ENCODE results near the gene MED14.

The MED14 gene

DNA sequence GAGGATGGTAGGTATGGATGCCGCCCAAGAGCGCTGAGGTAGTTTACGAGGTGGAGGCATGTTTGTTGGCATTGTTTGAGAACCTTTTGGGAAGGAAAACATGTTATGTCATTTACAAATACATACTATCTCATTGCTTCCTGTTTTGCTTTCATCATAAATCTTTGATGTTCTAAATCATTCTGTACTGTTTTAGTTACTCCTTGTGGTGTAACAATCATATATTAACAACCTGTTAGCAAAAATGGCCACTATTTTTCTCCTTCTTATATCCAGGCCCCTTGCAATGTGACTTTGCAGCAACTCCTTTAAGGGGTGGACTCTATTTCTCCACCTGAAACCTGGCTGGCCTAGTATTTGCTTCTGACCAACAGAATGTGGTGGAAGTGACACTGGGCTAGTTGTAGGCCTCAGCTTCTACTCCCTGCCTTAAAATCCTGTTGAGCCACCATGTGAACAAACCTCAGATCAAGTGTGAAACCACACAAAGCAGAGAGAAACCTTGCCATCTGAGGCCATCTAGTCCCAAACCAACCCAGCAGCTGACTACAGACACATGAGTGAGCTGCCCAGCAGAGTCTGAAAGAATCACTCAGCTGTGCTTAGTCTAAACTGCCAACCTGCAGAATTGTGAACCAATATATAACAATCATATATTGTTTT, 72.1 kb downstream of the MED14 start:
- no peak for DNase-seq

DNA sequence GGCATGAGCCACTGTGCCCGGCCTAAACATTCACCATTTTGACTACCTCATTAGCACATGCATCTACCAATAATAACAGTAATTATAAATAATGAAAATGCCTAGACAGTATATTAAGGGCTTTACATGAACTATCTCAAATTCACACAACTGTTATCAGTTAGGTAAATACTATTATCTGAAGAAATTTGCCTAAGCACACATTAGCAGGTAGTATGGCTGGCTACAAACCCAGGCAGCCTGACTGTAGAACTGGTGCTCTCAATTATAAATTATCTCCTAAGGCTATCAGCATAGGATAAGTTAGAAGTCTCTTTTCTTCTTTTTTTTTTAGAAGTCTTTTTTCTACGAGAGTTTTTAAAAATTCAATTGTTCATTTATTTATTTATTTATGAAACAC, 73.9 kb downstream of the MED14 start:
- DNase-seq: no peak

DNA sequence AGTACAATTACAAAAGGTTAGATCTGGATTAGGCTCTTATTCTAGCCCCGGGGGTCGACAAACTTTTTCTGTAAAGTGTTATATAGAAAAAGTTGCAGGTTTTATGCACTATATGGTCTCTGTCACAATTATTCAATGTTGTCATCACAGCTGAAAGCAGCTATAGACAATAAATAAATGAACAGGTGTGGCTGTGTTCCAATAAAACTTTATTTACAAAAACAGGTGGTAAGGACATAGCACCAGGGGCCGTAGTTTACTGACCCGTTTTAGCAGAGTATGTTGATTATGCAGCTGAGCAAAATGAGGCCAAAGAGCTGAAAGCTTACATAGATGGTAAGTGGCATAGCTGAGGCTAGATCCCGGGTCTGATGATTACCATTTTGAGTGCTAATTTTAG, 75.0 kb downstream of the MED14 start:
- no peak for DNase-seq

DNA sequence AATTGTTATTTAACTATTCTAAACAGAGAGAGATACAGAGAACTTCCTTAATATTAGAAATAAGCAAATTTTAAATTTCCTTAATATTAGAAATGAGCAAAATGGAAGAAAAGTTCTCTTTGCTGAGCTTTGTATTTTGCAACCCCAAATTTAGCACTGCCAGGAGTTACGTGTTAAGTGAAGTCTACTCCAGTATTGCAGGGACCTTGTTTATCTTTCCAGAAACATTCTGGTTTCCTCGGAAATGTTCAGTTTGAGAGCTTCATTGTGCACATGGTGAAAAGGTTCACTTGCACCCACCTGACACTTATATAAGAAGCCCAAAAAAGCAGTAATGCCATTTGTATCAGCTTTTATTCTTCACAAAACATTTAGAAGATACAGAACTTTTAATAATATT, 81.8 kb downstream of the MED14 start:
- DNase-seq: no peak

DNA sequence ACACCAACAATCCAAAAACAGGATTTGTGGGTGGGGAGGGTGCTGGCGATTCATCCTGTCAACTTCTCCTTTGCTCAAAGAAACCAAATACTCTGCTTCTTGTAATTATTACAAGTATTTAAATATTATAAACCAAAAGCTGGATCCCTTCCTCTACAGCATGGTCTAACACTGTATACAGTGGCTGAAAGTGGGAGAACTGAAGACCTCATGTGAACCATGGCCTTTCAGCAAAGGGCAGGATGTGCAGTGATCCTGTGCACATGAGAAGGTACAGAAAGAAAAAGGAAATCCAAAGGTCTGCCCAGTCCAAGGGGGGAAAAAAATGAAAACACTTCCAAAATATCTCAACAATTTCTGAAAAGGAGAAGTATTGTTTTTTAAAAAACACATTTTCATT, 82.7 kb downstream of the MED14 start:
- DNase-seq: no peak

DNA sequence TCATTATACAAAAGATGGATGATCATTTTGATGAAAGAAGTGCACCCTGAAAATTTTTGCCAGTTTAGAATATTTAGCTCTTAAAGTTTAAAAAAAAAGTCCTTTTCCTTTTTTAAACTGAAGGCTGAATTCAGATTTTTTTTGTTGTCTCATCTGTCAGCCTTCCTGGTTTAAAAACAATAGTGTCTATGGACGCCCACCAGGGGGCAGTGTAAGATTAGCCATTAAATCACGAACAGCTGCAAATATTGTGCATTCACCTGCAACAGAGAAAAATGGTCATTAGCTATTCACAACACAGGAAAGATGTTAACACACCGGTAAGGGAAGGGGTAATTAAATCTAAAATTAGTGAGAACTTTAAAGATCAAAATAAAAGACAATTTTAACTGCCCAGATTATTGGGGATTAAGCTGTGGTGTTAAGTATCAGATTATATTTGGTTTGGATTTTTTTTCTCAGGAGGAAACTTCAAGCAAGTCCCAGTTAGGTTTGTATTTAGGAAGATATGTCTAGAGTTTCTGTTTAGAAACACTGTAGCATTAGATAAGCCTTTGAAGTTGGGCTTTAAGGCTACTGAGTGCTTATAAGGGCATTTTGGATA, 83.6 kb downstream of the MED14 start:
- DNase-seq: no peak

DNA sequence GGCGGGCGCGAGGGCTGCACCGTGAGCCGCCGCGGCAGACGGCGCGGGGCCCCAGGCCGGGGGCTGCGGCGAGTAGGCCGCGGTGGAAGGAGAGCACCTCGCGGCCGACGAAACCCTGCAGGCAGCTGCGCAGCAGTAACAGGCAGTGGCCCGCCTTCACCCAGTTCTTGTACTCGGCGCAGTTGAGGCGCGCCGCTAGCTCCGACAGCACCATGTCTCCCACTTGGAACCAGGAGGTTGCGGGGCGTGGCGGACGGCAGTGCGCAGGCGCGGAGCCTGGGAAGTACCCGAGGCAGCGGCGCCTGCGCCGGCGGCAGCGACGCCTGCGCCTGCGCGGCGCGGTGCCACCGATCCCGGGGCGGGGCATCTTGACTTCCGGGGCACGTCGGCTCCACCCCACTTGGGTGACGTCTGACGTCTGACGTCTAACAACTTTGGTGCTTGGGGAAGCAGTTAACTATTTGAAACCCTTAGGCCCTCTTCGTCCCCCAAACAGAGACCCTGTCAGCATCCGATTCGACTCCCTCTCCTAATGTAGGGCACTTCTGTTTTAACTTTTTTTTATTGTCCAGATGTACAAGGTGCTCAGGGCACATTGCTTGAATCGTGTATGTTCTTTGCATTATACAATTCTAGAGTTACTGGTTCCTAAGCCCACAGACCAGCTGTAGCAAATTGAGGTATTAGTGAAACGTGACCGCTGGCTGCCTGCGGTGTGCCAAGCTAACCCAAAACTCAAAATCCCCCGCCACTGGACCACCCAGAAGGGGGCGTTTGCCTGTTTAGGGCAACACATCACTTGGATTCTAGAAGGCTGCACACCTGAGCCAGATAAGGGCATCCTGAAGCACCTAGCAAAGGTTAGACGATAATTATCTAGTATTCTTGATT, 87.8 kb downstream of the MED14 start, which contains the start of gene CXorf38:
CXorf38 (minus strand) TSS at position 255 of the 891 bp plus-strand sequence; CDS start at position 214, 41 bp downstream.
- DNase-seq: peak; percentile 93

DNA sequence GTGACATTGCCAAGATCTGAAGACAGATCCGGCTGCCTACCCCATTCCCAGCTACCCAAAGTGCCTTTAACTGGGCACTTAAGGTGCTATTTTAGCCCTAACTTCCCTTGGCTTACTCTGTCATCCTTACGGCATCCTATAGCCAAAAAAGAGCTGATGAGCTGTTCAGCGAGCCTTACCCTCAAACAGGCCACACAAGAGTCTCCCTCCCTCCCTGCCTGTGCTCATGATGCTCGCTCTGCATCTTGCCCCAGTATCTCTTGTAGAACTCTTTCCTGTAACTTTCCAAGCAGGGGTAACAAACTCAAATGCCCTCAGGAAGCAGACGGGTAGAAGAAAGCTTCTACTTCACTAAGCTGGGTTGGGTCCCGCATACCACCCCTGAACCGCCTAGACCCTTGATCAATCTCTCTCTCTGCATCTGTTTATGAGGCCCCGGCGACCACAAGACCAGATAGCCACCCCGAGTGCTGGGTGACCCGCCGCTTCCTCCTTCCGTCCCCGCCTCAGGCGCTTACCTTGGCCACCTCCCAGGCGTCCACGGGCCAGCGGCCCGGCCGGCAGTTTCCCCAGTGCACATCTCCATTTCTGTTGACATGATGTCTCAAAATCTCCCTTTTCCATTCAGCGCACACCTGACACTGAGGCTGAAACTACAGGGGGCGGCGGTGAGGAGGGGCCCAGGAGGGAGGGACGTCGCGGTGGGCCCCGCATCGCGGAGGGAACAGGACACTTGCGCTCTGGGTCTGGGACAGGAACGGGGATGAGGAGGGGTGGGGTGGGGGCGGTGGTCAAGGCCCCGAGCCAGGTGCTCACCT, 88.6 kb downstream of the MED14 start:
- peak; percentile 34 for DNase-seq

DNA sequence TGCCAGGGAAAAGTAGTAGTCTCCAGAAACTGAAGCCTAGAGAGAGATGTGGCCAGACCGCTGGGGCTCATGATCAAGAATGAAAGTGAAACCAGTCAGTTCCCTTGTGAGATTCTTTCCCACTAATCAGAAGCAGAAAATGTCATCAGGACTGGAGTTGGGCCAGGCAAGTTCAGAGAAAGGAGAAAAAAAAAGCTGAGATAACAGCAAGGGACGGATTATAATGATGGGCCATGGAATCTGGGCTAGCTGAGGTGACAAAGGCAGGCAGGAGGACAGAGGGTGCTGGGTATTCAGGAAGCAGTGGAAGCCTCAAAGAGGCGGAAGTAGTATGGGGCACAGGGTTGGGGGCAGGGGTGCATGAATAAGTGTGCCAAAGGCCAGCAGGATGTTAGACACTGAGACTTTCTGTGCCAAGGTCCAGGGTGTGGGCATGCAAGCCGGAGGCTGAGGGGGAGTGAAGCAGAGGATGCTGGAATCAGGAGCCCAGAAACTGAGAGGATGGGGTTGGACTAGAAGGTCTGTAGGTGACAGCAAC, 90.5 kb downstream of the MED14 start:
- no peak for DNase-seq

DNA sequence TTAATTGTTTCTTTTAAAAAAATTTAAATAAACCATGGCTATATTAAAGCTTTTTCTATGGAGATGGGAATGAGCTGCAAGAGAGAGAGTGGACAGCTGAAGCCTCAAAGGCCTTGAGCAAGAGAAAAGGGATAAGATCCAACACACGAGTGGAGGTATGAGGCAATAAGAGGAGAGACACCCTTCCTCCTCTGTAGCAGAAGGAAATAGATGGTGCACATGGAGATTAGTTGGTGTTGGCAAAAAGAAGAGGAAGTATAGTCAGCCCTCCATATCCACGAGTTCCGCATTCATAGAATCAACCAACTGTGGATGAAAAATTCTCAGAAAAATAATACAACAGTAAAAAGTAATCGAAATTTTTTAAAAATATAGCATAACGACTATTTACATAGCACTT, 91.2 kb downstream of the MED14 start:
- DNase-seq: no peak

DNA sequence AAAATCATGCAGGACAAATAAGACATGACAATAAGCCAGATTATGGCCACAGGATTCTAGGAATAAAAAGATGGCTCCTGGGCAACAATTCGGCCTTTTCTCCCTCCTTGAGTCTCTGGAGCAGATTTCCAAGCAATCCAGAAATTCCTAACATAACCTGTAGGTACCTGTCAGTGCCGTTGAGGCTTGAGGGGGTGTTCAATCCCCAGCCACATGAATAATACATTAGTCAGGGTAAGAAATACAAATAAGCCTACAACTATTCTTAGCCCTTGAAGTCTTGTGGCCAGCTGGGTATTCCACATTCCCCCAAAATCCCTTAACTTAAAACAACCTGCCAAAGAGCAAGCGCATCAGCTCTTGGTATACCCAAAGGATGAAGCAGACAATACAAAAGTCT, 97.7 kb downstream of the MED14 start:
- no peak for DNase-seq

DNA sequence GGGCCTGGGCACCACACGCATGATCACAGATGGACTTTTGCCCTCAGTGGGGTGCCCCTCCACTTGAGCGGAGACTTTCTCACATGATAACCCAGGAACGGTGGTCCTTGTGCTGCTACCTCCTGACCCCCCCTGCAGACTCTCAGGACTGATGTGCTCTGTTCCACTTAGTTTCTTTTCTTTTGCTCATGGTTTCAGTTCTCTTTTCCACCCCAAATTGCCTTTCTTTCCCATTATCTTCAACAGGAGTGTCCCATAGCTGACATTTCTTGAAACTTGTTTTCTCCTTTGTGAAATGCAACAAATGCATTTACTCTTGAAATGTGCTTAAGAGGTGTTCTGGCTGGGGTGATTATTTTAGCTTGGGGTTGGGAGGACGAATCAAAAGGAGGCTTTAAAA, 103.1 kb downstream of the MED14 start:
- DNase-seq: no peak

DNA sequence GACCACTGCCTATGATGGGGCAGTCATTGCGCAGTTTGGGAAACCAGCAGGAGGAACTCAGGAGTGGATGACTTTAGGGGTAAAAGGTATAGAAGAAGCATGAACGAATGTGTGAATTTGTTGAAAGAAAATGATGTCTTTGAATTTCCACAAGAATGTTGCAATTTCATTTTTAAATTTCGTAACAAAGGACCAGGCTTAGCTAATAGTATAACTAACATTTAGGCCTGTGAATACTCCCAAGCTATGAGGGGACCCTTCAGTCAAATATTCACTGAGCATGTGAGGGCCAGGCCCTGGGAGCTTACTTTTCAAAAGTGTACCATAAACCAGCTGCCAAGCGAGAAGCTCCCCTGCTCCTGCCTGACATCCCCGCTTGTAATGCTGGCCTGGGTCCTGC, 106.8 kb downstream of the MED14 start:
- no peak for DNase-seq

DNA sequence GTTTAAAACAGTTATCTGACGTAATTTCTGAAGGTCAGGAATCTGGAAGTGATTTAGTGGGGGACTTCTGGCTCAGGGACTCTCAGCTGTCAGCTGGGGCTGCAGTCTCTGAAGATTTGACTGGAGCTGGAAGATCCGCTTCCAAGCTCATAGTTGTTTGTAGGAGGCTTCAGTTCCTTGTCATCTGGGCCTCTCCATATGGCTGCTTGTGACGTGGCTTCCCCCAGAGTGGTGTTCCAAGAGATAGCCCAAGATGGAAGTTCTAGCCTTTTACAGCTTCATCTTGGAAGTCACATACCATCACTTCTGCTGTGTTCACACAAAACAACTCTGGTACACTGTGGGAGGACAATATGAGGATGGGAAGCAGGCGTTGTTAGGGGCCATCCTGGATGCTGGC, 110.0 kb downstream of the MED14 start:
- DNase-seq: no peak

DNA sequence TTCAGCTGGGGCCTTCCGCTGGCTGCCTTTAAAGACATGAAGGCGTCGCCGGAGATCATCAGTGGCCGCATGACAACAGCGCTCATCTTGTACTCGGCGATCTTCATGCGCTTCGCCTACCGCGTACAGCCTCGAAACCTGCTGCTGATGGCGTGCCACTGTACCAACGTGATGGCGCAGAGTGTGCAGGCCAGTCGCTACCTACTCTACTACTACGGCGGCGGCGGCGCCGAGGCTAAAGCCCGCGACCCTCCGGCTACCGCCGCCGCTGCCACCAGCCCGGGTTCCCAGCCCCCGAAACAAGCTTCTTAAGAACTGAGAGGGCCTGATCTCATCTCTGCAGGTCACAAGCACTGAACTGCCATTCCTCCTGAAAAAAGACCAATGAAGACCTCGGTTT, 111.7 kb downstream of the MED14 start:
- no peak for DNase-seq

DNA sequence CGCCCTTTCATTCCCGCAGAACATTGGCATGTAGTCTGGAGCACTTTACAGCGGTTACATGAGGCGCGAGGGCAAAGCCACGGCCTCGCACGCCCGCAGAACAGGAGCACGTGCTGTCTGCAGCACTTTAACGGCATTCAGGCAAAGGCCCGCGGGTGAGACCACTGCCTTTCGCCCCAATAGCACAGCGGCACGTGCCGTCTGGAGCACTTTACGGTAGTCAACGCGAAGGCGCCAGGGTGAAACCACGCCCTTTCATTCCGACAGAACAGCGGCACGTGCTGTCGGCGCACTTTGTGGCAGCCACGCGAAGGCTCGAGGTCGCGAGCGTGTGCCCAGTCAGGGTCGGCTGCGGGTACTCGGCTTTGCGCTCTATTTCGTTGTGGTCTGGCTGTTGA, 112.2 kb downstream of the MED14 start, which contains the start of gene MPC1L:
MPC1L (plus strand) TSS at position 290 of the 398 bp plus-strand sequence. CDS start 138 bp downstream, outside the sequence.
- no peak for DNase-seq

DNA sequence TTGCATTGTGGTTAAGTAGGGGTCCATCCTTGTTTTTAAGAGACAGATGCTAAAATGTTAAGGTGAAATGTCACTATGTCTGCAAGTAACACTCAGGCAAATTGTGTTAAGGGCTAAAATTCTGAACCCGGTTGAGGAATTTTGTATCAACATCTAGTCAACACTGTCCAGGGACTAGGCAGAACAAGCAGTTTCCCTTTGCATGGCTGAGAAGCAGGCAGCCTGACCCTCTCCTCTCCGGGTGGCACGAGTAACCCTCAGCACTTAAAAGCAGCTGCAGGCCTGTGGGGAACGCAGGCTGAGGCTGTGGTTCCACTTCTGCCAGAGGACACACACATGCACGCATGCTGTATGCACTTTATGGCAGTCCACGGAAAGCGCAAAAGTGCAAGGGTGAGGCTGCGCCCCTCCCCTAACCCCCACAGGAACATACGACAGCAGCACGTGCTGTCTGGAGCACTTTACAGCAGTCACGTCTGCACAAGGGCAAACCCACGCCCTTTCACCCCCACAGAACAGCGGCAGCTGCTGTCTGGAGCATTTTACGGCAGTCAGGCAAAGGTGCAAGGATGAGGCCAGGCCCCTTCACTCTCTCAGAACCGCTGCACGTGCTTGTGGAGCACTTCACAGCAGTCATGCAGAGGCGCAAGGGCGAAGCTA, 112.7 kb downstream of the MED14 start:
- no peak for DNase-seq

DNA sequence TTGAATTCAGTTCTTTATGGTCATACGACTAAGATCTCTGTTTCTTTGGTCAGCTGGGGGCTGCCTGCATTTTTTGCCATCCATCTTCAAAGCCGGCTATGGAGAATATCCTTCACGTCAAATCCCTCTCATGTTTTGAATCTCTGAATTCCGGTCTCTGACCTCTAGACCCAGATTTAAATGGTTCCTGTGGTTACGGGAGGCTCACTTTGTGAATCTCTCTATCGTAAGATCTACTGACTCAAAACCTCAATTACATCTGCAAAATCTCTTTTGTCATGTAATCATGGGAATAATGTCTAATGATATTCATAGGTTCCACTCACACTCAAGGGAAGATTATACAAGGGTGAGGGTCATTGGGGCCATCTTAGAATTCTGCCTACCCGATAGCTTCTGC, 117.8 kb downstream of the MED14 start:
- DNase-seq: no peak

DNA sequence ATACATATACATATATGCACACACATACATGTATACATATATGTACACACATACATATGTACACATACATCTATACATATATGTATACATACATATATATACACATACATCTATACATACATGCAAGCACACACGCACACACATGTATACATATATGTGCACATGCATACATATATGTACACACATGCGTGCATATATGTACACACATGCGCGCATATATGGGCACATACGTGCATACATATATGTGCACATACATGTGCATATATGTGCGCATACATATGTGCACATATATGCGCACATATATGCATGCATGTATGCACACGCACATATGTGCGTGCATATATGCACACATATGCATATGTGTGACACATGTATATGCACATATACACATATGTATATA, 119.4 kb downstream of the MED14 start:
- DNase-seq: no peak

DNA sequence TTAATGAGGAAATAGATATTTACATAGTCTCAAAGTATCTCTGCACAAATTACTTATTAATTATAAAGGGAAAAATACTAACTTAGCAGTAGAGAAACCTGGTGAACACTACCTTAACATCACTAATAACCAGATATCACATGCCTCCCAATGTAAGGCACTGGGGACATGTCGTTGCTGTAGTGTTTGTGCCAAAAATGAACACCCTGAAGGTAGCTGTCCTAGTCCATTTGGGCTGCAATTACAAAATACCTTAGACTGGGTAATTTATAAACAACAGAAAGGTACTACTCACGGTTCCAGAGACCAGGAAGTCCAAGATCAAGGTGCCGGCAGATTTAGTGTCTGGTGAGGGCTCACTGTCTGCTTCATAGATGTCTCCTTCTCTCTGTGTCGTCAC, 122.8 kb downstream of the MED14 start:
- no peak for DNase-seq

DNA sequence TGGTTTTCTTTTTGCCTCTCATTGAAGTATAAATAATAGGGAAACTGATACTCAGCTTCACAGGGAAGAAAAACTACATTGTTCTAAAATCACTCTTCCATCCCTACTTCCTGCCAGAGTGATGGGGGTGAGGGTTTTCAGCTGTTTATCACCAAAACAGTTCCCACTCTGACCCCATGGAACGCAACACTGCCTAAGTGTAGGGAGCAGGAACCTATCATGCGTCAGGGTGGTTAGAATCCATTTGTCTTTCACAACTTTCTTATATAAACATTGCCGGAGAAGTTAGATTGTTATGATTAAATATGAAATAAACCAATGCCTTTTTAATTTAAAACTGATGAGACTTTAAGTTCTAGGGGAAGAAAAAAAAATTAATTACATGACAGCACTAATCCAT, 128.0 kb downstream of the MED14 start:
- DNase-seq: no peak

DNA sequence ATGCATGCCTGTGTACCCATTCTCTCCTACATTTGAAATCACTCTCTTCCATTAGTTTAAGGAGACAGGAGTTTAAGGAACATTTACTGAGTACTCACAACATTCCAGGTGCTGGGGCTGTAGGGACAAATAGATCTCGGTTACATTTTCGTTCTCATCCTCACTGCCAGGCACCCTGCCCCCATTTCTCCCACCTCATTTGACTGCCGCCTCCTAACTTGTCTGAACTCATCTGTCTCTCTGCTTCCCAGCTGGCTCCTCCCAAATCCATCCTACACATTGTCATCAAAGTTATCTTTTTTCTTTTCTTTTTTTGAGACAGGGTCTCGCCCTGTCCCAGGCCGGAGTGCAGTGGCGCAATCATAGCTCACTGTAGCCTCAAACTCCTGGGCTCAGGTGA, 131.9 kb downstream of the MED14 start:
- DNase-seq: no peak
